ENCODE results near the gene DPM3.
A peak's percentile ranks its signal among the peaks of the same experiment; 100 is the strongest.

Gene DPM3

GRCh38 chr1:155103325-155103724 lies 37.0 kb downstream of the DPM3 start:
- no peak for DNase-seq (ENCODE audit: extremely low read depth in 1 of 2, low read depth in 1 of 2)

GRCh38 chr1:155099331-155099730 lies 41.0 kb downstream of the DPM3 start:
- DNase-seq (ENCODE audit: extremely low read depth in 1 of 2, low read depth in 1 of 2): no peak

DNA sequence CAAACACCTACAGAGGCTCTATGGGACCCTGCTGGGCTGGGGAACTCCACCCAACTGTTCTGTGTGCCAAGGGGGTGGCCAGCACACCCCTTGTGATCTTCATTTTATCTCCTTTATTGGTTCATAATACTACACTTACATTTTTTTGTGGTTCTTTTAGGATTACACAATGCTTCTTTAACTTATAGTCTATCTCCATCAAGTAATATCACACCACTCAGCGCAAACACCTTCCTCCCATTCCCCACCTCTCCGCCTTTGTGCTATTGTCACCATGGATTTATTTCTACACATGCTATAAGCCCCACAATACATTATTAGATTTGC lies 45.7 kb downstream of the DPM3 start:
- no peak for DNase-seq (ENCODE audit: extremely low read depth in 1 of 2, low read depth in 1 of 2)

- no peak for DNase-seq (ENCODE audit: extremely low read depth in 1 of 2, low read depth in 1 of 2)
These were observed 46.3 kb downstream of the DPM3 start for GRCh38 chr1:155093911-155094621.

DNA sequence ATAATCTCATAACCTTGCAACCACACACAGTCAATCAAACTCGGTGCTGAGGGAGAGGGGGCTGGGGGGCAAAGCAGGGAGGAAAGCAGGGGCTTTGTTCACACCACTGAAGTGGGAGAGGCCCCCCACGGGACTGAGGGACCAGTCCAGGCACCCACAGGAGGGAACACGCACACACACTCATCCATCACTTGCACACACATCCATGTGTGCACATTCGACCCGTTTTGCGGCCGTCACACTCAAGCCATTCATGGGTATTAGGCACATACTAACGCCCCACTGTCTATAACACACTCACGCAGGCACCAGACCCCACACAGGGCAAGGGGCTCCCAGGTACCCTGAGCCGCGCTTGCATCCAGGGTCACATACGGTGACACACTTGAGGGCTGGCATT lies 47.7 kb downstream of the DPM3 start:
- no peak for DNase-seq (ENCODE audit: extremely low read depth in 1 of 2, low read depth in 1 of 2)

GRCh38 chr1:155092131-155092530 lies 48.2 kb downstream of the DPM3 start:
- no peak for DNase-seq (ENCODE audit: extremely low read depth in 1 of 2, low read depth in 1 of 2)

- DNase-seq (ENCODE audit: extremely low read depth in 1 of 2, low read depth in 1 of 2): peak; percentile 34 to 68
These were observed 49.0 kb downstream of the DPM3 start for GRCh38 chr1:155091071-155092051.
